SKM-1 treated with dmso at 0.1 percent for 144 hours (cell line): ENCODE results near the gene SZT2.

ENCODE experiments used
- DNase-seq: peaks from one replicate; lab custom pipeline; 2025; ENCODE audit not compliant: unreplicated experiment; lab: John Stamatoyannopoulos, UW

SZT2 gene

GRCh38 chr1:43421976-43422750 is 32.5 kb downstream of the SZT2 start:
- no peak for DNase-seq

- no peak for DNase-seq
These were observed 33.4 kb downstream of the SZT2 start for GRCh38 chr1:43422995-43423671.

DNA sequence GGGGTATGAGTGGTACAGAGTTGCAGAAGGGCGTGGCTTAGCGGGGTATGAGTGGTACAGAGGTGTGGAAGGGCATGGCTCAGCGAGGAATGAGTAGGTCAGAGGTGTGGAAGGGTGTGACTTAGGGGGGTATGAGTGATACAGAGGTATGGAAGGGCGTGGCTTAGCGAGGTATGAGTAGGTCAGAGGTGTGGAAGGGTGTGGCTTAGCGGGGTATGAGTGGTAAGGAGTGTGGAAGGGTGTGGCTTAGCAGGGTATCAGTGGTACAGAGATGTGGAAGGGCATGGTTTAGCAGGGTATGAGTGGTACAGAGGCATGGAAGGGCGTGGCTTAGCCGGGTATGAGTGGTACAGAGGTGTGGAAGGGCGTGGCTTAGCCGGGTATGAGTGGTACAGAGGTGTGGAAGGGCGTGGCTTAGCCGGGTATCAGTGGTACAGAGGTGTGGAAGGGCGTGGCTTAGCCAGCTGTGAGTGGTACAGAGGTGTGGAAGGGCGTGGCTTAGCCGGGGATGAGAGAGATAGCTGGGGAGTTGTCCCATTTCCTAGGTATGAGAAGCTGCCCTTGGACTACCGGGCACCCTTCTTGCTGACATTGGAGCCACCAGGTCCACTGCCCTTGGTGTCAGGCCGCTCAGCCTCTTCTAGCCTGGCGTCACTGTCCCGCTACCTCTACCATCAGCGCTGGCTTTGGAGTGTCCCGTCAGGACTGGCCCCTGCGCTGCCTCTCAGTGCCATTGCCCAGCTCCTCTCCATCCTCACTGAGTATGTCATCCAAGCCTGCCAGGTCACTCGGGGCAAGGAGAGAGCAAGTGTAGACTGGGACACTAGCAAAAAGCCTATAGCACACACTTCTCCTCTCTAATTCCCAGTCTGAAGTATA is 34.2 kb downstream of the SZT2 start:
- no peak for DNase-seq

- DNase-seq: no peak
These were observed 35.3 kb downstream of the SZT2 start for GRCh38 chr1:43425045-43425444.

DNA sequence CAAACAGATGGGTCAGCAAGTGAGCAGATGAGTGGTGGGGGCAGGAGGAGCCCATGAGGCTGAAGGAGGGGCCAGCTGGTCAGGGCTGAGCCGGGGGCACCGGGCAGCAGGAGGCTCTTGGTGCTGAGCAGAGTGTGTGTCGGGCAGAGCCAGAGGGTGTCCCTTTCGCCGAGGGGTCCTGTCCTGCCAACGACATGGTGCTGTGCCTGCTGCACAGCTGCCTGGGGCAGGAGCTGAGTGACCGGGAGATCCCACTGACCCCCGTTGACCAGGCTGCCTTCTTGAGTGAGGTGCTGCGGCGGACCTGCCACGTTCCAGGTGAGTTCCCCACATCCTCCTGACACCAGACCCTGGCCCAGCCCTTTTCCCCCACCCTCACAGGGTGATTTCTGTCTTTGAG is 36.5 kb downstream of the SZT2 start:
- DNase-seq: no peak

GRCh38 chr1:43427524-43427923 is 37.8 kb downstream of the SZT2 start:
- no peak for DNase-seq

- no peak for DNase-seq
These were observed 38.2 kb downstream of the SZT2 start for GRCh38 chr1:43427941-43428340.

GRCh38 chr1:43430831-43431230 is 41.1 kb downstream of the SZT2 start:
- no peak for DNase-seq

- no peak for DNase-seq
These were observed 42.0 kb downstream of the SZT2 start for GRCh38 chr1:43431676-43432075.

- DNase-seq: no peak
These were observed 42.6 kb downstream of the SZT2 start for GRCh38 chr1:43432171-43432860.

- no peak for DNase-seq
These were observed 43.2 kb downstream of the SZT2 start for GRCh38 chr1:43432907-43433306.

DNA sequence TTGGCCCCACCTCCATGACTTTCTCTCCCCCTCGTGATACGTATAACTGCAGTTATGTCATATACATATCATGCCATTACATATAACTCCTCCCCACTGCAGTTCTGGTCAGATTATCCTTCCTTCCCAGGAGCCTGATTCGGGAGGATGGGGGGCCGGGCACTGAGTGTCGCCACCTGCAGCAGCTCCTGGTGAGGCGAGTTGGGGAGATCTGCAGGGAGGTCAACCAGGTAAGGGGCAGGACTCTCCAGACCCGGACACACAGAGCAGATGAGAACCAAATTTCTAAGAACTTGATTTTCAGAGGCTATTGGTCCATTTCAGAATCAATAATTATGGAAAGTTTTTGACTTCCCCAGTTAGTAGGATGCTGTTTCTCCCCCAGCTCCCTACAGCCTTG is 44.6 kb downstream of the SZT2 start:
- no peak for DNase-seq

DNA sequence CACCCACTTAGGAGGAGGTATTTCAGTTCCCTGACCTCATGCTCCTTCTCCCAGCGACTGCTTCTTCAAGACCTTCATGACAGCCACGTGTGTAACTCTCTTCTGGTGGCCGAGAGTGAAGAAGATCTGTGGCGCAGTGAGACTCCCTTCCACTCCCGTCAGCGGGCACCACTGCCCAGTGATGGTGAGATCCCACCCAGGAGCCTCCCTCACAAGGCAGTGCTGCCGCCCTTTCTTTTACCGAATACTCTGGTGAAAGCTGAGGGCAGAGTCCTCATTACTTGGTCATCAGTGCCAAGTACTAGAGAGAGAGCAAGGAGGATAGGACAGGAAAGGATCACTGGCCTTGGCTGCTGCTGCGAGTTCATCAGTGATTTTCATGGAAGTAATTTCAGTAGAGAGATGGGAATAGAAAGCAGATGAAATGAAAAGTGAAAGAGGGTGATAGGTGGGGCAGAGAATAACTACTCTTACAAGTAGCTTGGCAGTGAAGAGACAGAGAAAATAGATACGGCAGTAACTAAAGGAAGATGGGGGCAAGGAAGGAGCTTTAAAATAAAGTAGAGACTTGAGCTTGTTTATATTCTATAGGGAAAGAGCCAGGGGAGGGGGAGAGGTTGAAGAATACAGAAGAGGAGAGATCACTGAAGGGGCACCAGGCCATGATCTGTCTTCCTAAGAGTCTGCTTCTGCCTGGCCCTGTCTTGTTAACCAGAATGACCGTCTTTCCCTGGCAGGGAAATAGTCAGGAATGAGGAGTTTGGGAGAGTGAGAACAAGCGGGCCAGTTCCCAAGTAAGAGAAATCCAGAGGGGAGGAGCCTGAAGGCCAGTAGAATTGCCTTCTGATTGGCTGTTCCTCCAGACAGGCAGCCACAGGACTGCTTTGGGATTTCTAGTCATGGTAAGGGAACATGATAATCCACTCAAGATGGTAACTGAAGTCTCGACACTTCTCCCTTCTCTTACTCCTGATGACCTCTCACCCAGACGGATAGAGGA is 45.7 kb downstream of the SZT2 start:
- DNase-seq: no peak

- no peak for DNase-seq
These were observed 46.7 kb downstream of the SZT2 start for GRCh38 chr1:43436371-43436770.

- no peak for DNase-seq
These were observed 47.6 kb downstream of the SZT2 start for GRCh38 chr1:43437031-43437973.

DNA sequence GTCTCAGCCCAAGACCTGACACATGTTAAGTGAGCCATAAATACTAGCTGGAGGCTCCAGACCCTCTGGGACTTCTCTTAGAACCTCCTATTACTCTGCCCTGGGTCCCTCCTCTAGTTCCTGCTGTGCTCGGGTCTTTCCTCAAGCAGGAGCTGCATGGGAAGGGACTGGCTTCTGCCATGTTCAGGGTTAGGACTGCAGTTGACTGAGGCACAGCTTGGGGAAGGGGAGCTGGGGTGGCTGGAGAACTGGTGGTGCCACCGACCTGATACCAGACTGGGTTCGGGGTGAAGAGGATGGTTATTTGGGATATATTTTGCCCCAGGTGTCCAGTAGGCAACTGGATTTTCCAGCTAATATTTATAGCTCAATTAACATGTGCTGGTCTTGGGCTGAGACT is 48.3 kb downstream of the SZT2 start:
- no peak for DNase-seq

DNA sequence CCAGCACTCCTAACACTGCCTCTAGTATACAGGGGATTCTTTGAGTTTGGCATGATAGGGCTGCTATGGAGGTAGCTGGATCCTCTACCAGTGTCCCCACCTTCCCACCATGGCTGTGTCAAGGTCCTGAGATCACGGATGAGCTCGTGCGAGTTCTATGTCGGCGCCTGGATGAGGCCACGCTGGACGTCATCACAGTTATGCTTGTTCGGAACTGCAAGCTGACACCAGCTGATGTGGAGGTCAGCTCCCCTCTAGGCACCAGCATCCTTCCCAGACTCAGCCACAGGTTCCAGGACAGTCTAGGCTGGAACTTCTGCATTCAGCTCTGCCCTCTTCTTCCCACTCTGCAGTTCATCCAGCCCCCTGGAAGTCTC is 48.9 kb downstream of the SZT2 start:
- no peak for DNase-seq

- DNase-seq: no peak
These were observed 49.4 kb downstream of the SZT2 start for GRCh38 chr1:43438953-43439581.
